PFSK-1 (cell line): ENCODE measurements around the gene PTPRN2.

Experiments
- FOXP2 ChIP-seq: optimal IDR thresholded peaks from 2 replicates; pipeline ENCODE3; 2011; ENCODE audit warnings: borderline replicate concordance, control low read depth, inconsistent platforms; ENCODE audit not compliant: insufficient read depth; ENCODE audit errors: extremely low read length, extremely low read depth
- POLR2AphosphoS5 ChIP-seq: IDR thresholded peaks from 2 replicates; pipeline ENCODE4 v1.6.1; 2012; ENCODE audit warnings: low read depth, mild to moderate bottlenecking, control low read depth, low read length, moderate library complexity
- REST ChIP-seq, 2 experiments: IDR thresholded peaks; 2 replicates each; pipeline versions ENCODE4 v1.6.1 to v1.8.0; 2011 to 2012; ENCODE audit warnings: low read depth in 2 of 2, low read length in 2 of 2, control low read depth in 1 of 2, inconsistent platforms in 1 of 2, mild to moderate bottlenecking in 1 of 2, moderate library complexity in 1 of 2; ENCODE audit not compliant: insufficient read depth in 1 of 2
- SIN3A ChIP-seq: IDR thresholded peaks from 2 replicates; pipeline ENCODE4 v1.6.1; 2012; ENCODE audit warnings: mild to moderate bottlenecking, low read length, moderate library complexity, borderline replicate concordance; ENCODE audit not compliant: insufficient read depth
- TAF1 ChIP-seq: IDR thresholded peaks from 2 replicates; pipeline ENCODE4 v1.6.1; 2012; ENCODE audit warnings: low read length, control low read depth, borderline replicate concordance; ENCODE audit not compliant: insufficient read depth

PTPRN2 gene

GRCh38 chr7:157619753-157620525, 967.7 kb downstream of the PTPRN2 start:
- TF ChIP-seq REST (IDR thresholded peaks at IDR 0.05; ENCODE audit: insufficient read depth in 1 of 2, low read depth in 2 of 2, low read length in 2 of 2) (no peak), SIN3A (no peak), POLR2AphosphoS5 (no peak), TAF1 (no peak), FOXP2 (no peak)

GRCh38 chr7:157618823-157619606, 968.6 kb downstream of the PTPRN2 start:
- no peak for TF ChIP-seq FOXP2
- no peak for TF ChIP-seq TAF1
- TF ChIP-seq POLR2AphosphoS5, result no peak
- TF ChIP-seq SIN3A, result no peak
- TF ChIP-seq REST (IDR thresholded peaks at IDR 0.05; ENCODE audit: insufficient read depth in 1 of 2, low read depth in 2 of 2, low read length in 2 of 2), result no peak

GRCh38 chr7:157618091-157618726, 969.4 kb downstream of the PTPRN2 start:
- TF ChIP-seq TAF1 (no peak), POLR2AphosphoS5 (no peak), SIN3A (no peak), REST (IDR thresholded peaks at IDR 0.05; ENCODE audit: insufficient read depth in 1 of 2, low read depth in 2 of 2, low read length in 2 of 2) (no peak), FOXP2 (no peak)

- TF ChIP-seq SIN3A (no peak), FOXP2 (no peak), TAF1 (no peak), REST (IDR thresholded peaks at IDR 0.05; ENCODE audit: insufficient read depth in 1 of 2, low read depth in 2 of 2, low read length in 2 of 2) (no peak), POLR2AphosphoS5 (no peak)
These were observed 970.2 kb downstream of the PTPRN2 start for GRCh38 chr7:157617401-157617800.
